ENCODE measurements around the gene SSC5D. TPM values are rescaled to one million over a fixed set of nuclear protein-coding genes. Genes with fewer than 3 reads are reported as not detected.
"Not testable (repeated sequence)": the region's sequence is repeated elsewhere in the genome, so short reads cannot be mapped to it uniquely, and the experiment has no call there.

The SSC5D gene
- total and polyA plus RNA-seq, 2 donors = 0.80 to 1.8 TPM

- H3K27ac ChIP-seq (ENCODE audit: low read depth in 1 of 2, low read length in 1 of 2) = no peak overlapping the region
- peaks cover 15 to 45% of the 10 kb centered on the region in 2 donors for H3K4me1 ChIP-seq (ENCODE audit: control insufficient read depth in 2 of 2, insufficient read depth in 2 of 2, low read length in 2 of 2)
- 95% methylated on average over 11 of the region's 11 CpGs for WGBS
- H3K36me3 ChIP-seq (ENCODE audit: control insufficient read depth in 2 of 2, insufficient read depth in 2 of 2, low read length in 1 of 2) = peaks cover 8 to 14% of the 10 kb centered on the region in 2 donors
- peaks cover 0 to 27% of the 10 kb centered on the region in 2 donors for H3K27me3 ChIP-seq (ENCODE audit: control insufficient read depth in 2 of 2, insufficient read depth in 1 of 2, low read length in 1 of 2)
- no peak overlapping the region for H3K4me3 ChIP-seq (ENCODE audit: low read length in 2 of 2)
- H3K9me3 ChIP-seq (ENCODE audit: control insufficient read depth in 2 of 2, insufficient read depth in 1 of 2, low read length in 1 of 2) = peaks cover 0 to 6% of the 10 kb centered on the region in 2 donors
- no peak for DNase-seq (ENCODE audit: low read depth in 6 of 9, low spot score in 9 of 9)
Measured at GRCh38 chr19:55495646-55496349, 7.6 kb downstream of the SSC5D start.

- peaks cover 0 to 16% of the 10 kb centered on the region in 2 donors for H3K9me3 ChIP-seq (ENCODE audit: control insufficient read depth in 2 of 2, insufficient read depth in 1 of 2, low read length in 1 of 2)
- peaks cover 0 to 21% of the 10 kb centered on the region in 2 donors for H3K27me3 ChIP-seq (ENCODE audit: control insufficient read depth in 2 of 2, insufficient read depth in 1 of 2, low read length in 1 of 2)
- H3K4me1 ChIP-seq (ENCODE audit: control insufficient read depth in 2 of 2, insufficient read depth in 2 of 2, low read length in 2 of 2) = peaks cover 13 to 37% of the 10 kb centered on the region in 2 donors
- peaks cover 8 to 24% of the 10 kb centered on the region in 2 donors for H3K36me3 ChIP-seq (ENCODE audit: control insufficient read depth in 2 of 2, insufficient read depth in 2 of 2, low read length in 1 of 2)
- WGBS = 90% methylated on average over 10 of the region's 10 CpGs
- not testable (repeated sequence) for H3K4me3 ChIP-seq (ENCODE audit: low read length in 2 of 2); DNase-seq (ENCODE audit: low read depth in 6 of 9, low spot score in 9 of 9); H3K27ac ChIP-seq (ENCODE audit: low read depth in 1 of 2, low read length in 1 of 2)
Measured at GRCh38 chr19:55496820-55497219, 8.6 kb downstream of the SSC5D start.

- no peak overlapping the region for H3K27ac ChIP-seq (ENCODE audit: low read depth in 1 of 2, low read length in 1 of 2)
- H3K27me3 ChIP-seq (ENCODE audit: control insufficient read depth in 2 of 2, insufficient read depth in 1 of 2, low read length in 1 of 2) = peaks cover 0 to 18% of the 10 kb centered on the region in 2 donors
- peaks cover 8 to 25% of the 10 kb centered on the region in 2 donors for H3K36me3 ChIP-seq (ENCODE audit: control insufficient read depth in 2 of 2, insufficient read depth in 2 of 2, low read length in 1 of 2)
- H3K9me3 ChIP-seq (ENCODE audit: control insufficient read depth in 2 of 2, insufficient read depth in 1 of 2, low read length in 1 of 2) = peaks cover 0 to 17% of the 10 kb centered on the region in 2 donors
- DNase-seq (ENCODE audit: low read depth in 6 of 9, low spot score in 9 of 9) = no peak
- 94% methylated on average over 13 of the region's 13 CpGs for WGBS
- peaks cover 3 to 27% of the 10 kb centered on the region in 2 donors for H3K4me1 ChIP-seq (ENCODE audit: control insufficient read depth in 2 of 2, insufficient read depth in 2 of 2, low read length in 2 of 2)
- H3K4me3 ChIP-seq (ENCODE audit: low read length in 2 of 2) = no peak overlapping the region
Measured at GRCh38 chr19:55497763-55498162, 9.5 kb downstream of the SSC5D start.

DNA sequence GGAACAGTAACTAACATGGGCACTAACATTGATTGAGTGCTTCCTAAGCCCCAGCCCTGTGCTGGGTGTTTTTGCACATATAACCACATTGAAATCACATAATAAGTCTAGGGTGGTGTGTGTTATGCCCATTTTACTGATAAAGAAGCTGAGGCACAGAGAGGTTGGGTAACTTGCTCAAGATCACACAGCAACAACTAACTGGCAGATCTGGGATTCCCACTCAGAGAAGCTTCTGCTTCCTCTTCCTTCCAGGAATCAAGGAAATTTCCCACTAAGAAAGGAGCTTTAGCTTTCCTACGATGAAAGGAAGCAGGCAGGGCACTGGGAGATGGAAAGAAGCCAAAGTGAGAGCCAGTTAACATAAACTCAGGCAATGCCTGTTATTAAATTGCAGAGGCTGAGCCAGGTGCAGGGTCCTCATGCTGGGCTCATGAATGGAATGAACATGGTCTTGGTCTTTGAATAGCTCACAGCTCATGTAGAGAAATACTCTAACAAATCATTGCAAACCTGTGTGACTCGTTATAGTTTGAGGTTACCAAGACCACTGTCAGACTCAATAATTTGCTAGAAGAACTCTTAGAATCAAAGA is 10.1 kb downstream of the SSC5D start:
- DNase-seq (ENCODE audit: low read depth in 6 of 9, low spot score in 9 of 9) = no peak
- Histone ChIP-seq H3K27me3 (ENCODE audit: control insufficient read depth in 2 of 2, insufficient read depth in 1 of 2, low read length in 1 of 2) (peaks cover 0 to 13% of the 10 kb centered on the region in 2 donors), H3K4me1 (ENCODE audit: control insufficient read depth in 2 of 2, insufficient read depth in 2 of 2, low read length in 2 of 2) (peaks cover 3 to 26% of the 10 kb centered on the region in 2 donors), H3K4me3 (ENCODE audit: low read length in 2 of 2) (no peak overlapping the region), H3K27ac (ENCODE audit: low read depth in 1 of 2, low read length in 1 of 2) (no peak overlapping the region), H3K36me3 (ENCODE audit: control insufficient read depth in 2 of 2, insufficient read depth in 2 of 2, low read length in 1 of 2) (peaks cover 8 to 25% of the 10 kb centered on the region in 2 donors), H3K9me3 (ENCODE audit: control insufficient read depth in 2 of 2, insufficient read depth in 1 of 2, low read length in 1 of 2) (peaks cover 0 to 22% of the 10 kb centered on the region in 2 donors)
- 75% methylated on average over 2 of the region's 2 CpGs for WGBS

- no peak for DNase-seq (ENCODE audit: low read depth in 6 of 9, low spot score in 9 of 9)
- 98% methylated on average over 26 of the region's 26 CpGs for WGBS
- H3K4me3 ChIP-seq (ENCODE audit: low read length in 2 of 2) = no peak overlapping the region
- no peak overlapping the region for H3K27ac ChIP-seq (ENCODE audit: low read depth in 1 of 2, low read length in 1 of 2)
- H3K9me3 ChIP-seq (ENCODE audit: control insufficient read depth in 2 of 2, insufficient read depth in 1 of 2, low read length in 1 of 2) = peaks cover 0 to 30% of the 10 kb centered on the region in 2 donors
- peaks cover 8 to 27% of the 10 kb centered on the region in 2 donors for H3K4me1 ChIP-seq (ENCODE audit: control insufficient read depth in 2 of 2, insufficient read depth in 2 of 2, low read length in 2 of 2)
- H3K27me3 ChIP-seq (ENCODE audit: control insufficient read depth in 2 of 2, insufficient read depth in 1 of 2, low read length in 1 of 2) = no peaks in the 10 kb centered on the region
- H3K36me3 ChIP-seq (ENCODE audit: control insufficient read depth in 2 of 2, insufficient read depth in 2 of 2, low read length in 1 of 2) = peaks cover 8 to 25% of the 10 kb centered on the region in 2 donors
Measured at GRCh38 chr19:55500368-55500952, 12.2 kb downstream of the SSC5D start.

GRCh38 chr19:55502197-55502952 is 14.1 kb downstream of the SSC5D start:
- WGBS = 96% methylated on average over 9 of the region's 9 CpGs
- peaks cover 8 to 25% of the 10 kb centered on the region in 2 donors for H3K36me3 ChIP-seq (ENCODE audit: control insufficient read depth in 2 of 2, insufficient read depth in 2 of 2, low read length in 1 of 2)
- H3K4me1 ChIP-seq (ENCODE audit: control insufficient read depth in 2 of 2, insufficient read depth in 2 of 2, low read length in 2 of 2) = peaks cover 8 to 27% of the 10 kb centered on the region in 2 donors
- no peak for DNase-seq (ENCODE audit: low read depth in 6 of 9, low spot score in 9 of 9)
- H3K27ac ChIP-seq (ENCODE audit: low read depth in 1 of 2, low read length in 1 of 2) = no peak overlapping the region
- H3K27me3 ChIP-seq (ENCODE audit: control insufficient read depth in 2 of 2, insufficient read depth in 1 of 2, low read length in 1 of 2) = no peaks in the 10 kb centered on the region
- no peak overlapping the region for H3K4me3 ChIP-seq (ENCODE audit: low read length in 2 of 2)
- peaks cover 0 to 30% of the 10 kb centered on the region in 2 donors for H3K9me3 ChIP-seq (ENCODE audit: control insufficient read depth in 2 of 2, insufficient read depth in 1 of 2, low read length in 1 of 2)

GRCh38 chr19:55503157-55503501 is 14.9 kb downstream of the SSC5D start:
- peaks cover 8 to 24% of the 10 kb centered on the region in 2 donors for H3K4me1 ChIP-seq (ENCODE audit: control insufficient read depth in 2 of 2, insufficient read depth in 2 of 2, low read length in 2 of 2)
- peaks cover 0 to 30% of the 10 kb centered on the region in 2 donors for H3K9me3 ChIP-seq (ENCODE audit: control insufficient read depth in 2 of 2, insufficient read depth in 1 of 2, low read length in 1 of 2)
- no peak overlapping the region for H3K27ac ChIP-seq (ENCODE audit: low read depth in 1 of 2, low read length in 1 of 2)
- no peak overlapping the region for H3K4me3 ChIP-seq (ENCODE audit: low read length in 2 of 2)
- peaks cover 8 to 25% of the 10 kb centered on the region in 2 donors for H3K36me3 ChIP-seq (ENCODE audit: control insufficient read depth in 2 of 2, insufficient read depth in 2 of 2, low read length in 1 of 2)
- DNase-seq (ENCODE audit: low read depth in 6 of 9, low spot score in 9 of 9) = peak in 1 of 9 donors; percentile 28
- no peaks in the 10 kb centered on the region for H3K27me3 ChIP-seq (ENCODE audit: control insufficient read depth in 2 of 2, insufficient read depth in 1 of 2, low read length in 1 of 2)
- 83% methylated on average over 17 of the region's 17 CpGs for WGBS

GRCh38 chr19:55503502-55504251 is 15.4 kb downstream of the SSC5D start:
- Histone ChIP-seq H3K9me3 (ENCODE audit: control insufficient read depth in 2 of 2, insufficient read depth in 1 of 2, low read length in 1 of 2) (peaks cover 0 to 30% of the 10 kb centered on the region in 2 donors), H3K27me3 (ENCODE audit: control insufficient read depth in 2 of 2, insufficient read depth in 1 of 2, low read length in 1 of 2) (no peaks in the 10 kb centered on the region)
- DNase-seq (ENCODE audit: low read depth in 6 of 9, low spot score in 9 of 9) = peak; percentile 83 to 96 (median 90)

More at GRCh38 chr19:55503502-55504251, 15.4 kb downstream of the SSC5D start:
- H3K4me1 ChIP-seq (ENCODE audit: control insufficient read depth in 2 of 2, insufficient read depth in 2 of 2, low read length in 2 of 2) = peaks cover 8 to 18% of the 10 kb centered on the region in 2 donors
- peak overlapping the region; percentile 47 to 62 for H3K4me3 ChIP-seq (ENCODE audit: low read length in 2 of 2)
- WGBS = 14% methylated on average over 64 of the region's 64 CpGs
- H3K36me3 ChIP-seq (ENCODE audit: control insufficient read depth in 2 of 2, insufficient read depth in 2 of 2, low read length in 1 of 2) = peaks cover 8 to 25% of the 10 kb centered on the region in 2 donors
- H3K27ac ChIP-seq (ENCODE audit: low read depth in 1 of 2, low read length in 1 of 2) = peak overlapping the region; percentile 85 to 86

Data from thymus (tissue), 11 donors.